Keratinocyte (primary cell): ENCODE measurements around the gene SFMBT2. TPM values are rescaled to one million over a fixed set of nuclear protein-coding genes. Genes with fewer than 3 reads are reported as not detected.

Experiments
- DNase-seq: peaks from one replicate; pipeline ENCODE4 v3.0.0-alpha.2; 2011; ENCODE audit warnings: low read depth, missing footprints, low spot score
- FAIRE-seq: peaks from 2 replicates; lab custom pipeline; 2011; peaks lifted over from hg19 to GRCh38; lab: Jason Lieb, UNC
- H2AFZ ChIP-seq: 2 replicates; pipeline ENCODE4 v1.6.0; 2012; ENCODE audit warnings: low read length, control low read depth, inconsistent platforms; ENCODE audit not compliant: control insufficient read depth
- H3K27ac ChIP-seq: 2 replicates; pipeline ENCODE4 v1.5.1; 2011; ENCODE audit warnings: low read length; ENCODE audit not compliant: control insufficient read depth, insufficient read depth
- H3K27me3 ChIP-seq: 3 replicates; pipeline ENCODE4 v1.6.0; 2011; ENCODE audit warnings: low read length; ENCODE audit not compliant: control insufficient read depth, insufficient read depth; ENCODE audit errors: extremely low read depth
- H3K36me3 ChIP-seq, 2 experiments: 2 replicates in 1 of 2; 3 replicates in 1 of 2; pipeline ENCODE4 v1.5.1; 2011; ENCODE audit warnings: low read length in 2 of 2, mild to moderate bottlenecking in 1 of 2; ENCODE audit not compliant: control insufficient read depth in 2 of 2, insufficient read depth in 2 of 2; ENCODE audit errors: extremely low read depth in 1 of 2
- H3K4me1 ChIP-seq: 3 replicates; pipeline ENCODE4 v1.5.1; 2011; ENCODE audit warnings: low read length; ENCODE audit not compliant: control insufficient read depth, insufficient read depth; ENCODE audit errors: extremely low read depth
- H3K4me2 ChIP-seq: 3 replicates; pipeline ENCODE4 v1.6.0; 2011; ENCODE audit warnings: low read depth, low read length; ENCODE audit not compliant: control insufficient read depth, insufficient read depth; ENCODE audit errors: extremely low read depth
- H3K4me3 ChIP-seq, 3 experiments: fragments of 200-600 bp in 1 of 3; sonication (generic) in 1 of 3; 2 replicates in 2 of 3; 3 replicates in 1 of 3; pipeline ENCODE4 v1.5.1; 2011 to 2016; ENCODE audit warnings: low read length in 3 of 3, mild to moderate bottlenecking in 3 of 3, control low read depth in 2 of 3, inconsistent platforms in 1 of 3, low read depth in 1 of 3, mixed read lengths in 1 of 3, mixed run types in 1 of 3, moderate library complexity in 1 of 3; ENCODE audit not compliant: control insufficient read depth in 2 of 3, insufficient read depth in 2 of 3; ENCODE audit errors: extremely low read depth in 1 of 3
- H3K79me2 ChIP-seq: 2 replicates; pipeline ENCODE4 v1.6.0; 2012; ENCODE audit warnings: low read length; ENCODE audit not compliant: control insufficient read depth, insufficient read depth
- H3K9ac ChIP-seq: 3 replicates; pipeline ENCODE4 v1.6.0; 2011; ENCODE audit warnings: low read length; ENCODE audit not compliant: control insufficient read depth, insufficient read depth; ENCODE audit errors: extremely low read depth
- H3K9me1 ChIP-seq: 3 replicates; pipeline ENCODE4 v1.6.0; 2011; ENCODE audit warnings: low read length; ENCODE audit not compliant: control insufficient read depth, insufficient read depth; ENCODE audit errors: extremely low read depth
- H3K9me3 ChIP-seq: 2 replicates; pipeline ENCODE4 v1.5.1; 2012; ENCODE audit warnings: low read depth, low read length; ENCODE audit not compliant: control insufficient read depth
- H4K20me1 ChIP-seq: 3 replicates; pipeline ENCODE4 v1.6.0; 2011; ENCODE audit warnings: low read length; ENCODE audit not compliant: control insufficient read depth, insufficient read depth; ENCODE audit errors: extremely low read depth
- CTCF ChIP-seq, 3 experiments: IDR thresholded peaks in 1 of 3; conservative IDR thresholded peaks in 1 of 3; optimal IDR thresholded peaks in 1 of 3; 2 replicates in 2 of 3; 3 replicates in 1 of 3; pipeline versions ENCODE3 to v1.5.1; 2011; ENCODE audit warnings: low read length in 3 of 3, mild to moderate bottlenecking in 3 of 3, moderate library complexity in 2 of 3, control low read depth in 1 of 3, inconsistent platforms in 1 of 3; ENCODE audit not compliant: insufficient read depth in 2 of 3; ENCODE audit errors: extremely low read depth in 1 of 3
- EZH2 ChIP-seq: IDR thresholded peaks from one replicate; pipeline ENCODE4 v1.6.1; 2012; ENCODE audit warnings: inconsistent platforms, mild to moderate bottlenecking, low read length, moderate library complexity
- dilution Hi-C: fragments of 300-500 bp; cut with MboI; formaldehyde crosslinking; loops from one replicate; pipeline ENCODE4 v1.7.0; 2020; ENCODE audit warnings: low sequenced_read_pairs; ENCODE audit not compliant: extremely low pct_ligation_motif_present
- polyA plus RNA-seq, 5 experiments: library from polyadenylated mRNA; depleted of rRNA in 3 of 5; stranded (reverse) in 3 of 5; stranded (forward) in 1 of 5; unstranded in 1 of 5; fragments of >200 nt; gene quantifications; 1 replicate in 1 of 5; 2 replicates in 3 of 5; 3 replicates in 1 of 5; pipeline versions ENCODE4 v1.2.1 to v1.2.3, GENCODE V29; 2011 to 2012; ENCODE audit warnings: missing spikeins in 2 of 5, low read depth in 1 of 5, low replicate concordance in 1 of 5

Gene SFMBT2
- polyA plus RNA-seq, 1 donor (not counting 4 experiments of a cell fraction or from before 2014, with no cell fraction given): 0.71 TPM

- H3K4me2 ChIP-seq: no peak overlapping the region
- no peak for TF ChIP-seq EZH2
- no peak for TF ChIP-seq CTCF (optimal IDR thresholded peaks at IDR 0.05 in 1 of 3, IDR thresholded peaks at IDR 0.05 in 1 of 3, conservative IDR thresholded peaks at IDR 0.05 in 1 of 3; ENCODE audit: extremely low read depth in 1 of 3, insufficient read depth in 2 of 3, low read length in 3 of 3)
- H3K27me3 ChIP-seq: no peaks in the 10 kb centered on the region
- H3K9me1 ChIP-seq: no peaks in the 10 kb centered on the region
- H3K9me3 ChIP-seq: no peaks in the 10 kb centered on the region
- no peaks in the 10 kb centered on the region for H3K79me2 ChIP-seq
- H3K4me1 ChIP-seq: no peaks in the 10 kb centered on the region
- no peak for FAIRE-seq
- DNase-seq: no peak
- no peaks in the 10 kb centered on the region for H3K36me3 ChIP-seq
- dilution Hi-C loops: no loop called here
- no peak overlapping the region for H3K9ac ChIP-seq
- no peaks in the 10 kb centered on the region for H4K20me1 ChIP-seq
- H3K4me3 ChIP-seq: no peak overlapping the region
- no peak overlapping the region for H2AFZ ChIP-seq
- no peak overlapping the region for H3K27ac ChIP-seq
These were observed 275.6 kb downstream of the SFMBT2 start for GRCh38 chr10:7135188-7135587.

GRCh38 chr10:7134448-7134847 lies 276.4 kb downstream of the SFMBT2 start:
- TF ChIP-seq EZH2 (no peak), CTCF (optimal IDR thresholded peaks at IDR 0.05 in 1 of 3, IDR thresholded peaks at IDR 0.05 in 1 of 3, conservative IDR thresholded peaks at IDR 0.05 in 1 of 3; ENCODE audit: extremely low read depth in 1 of 3, insufficient read depth in 2 of 3, low read length in 3 of 3) (no peak)
- FAIRE-seq: no peak

More at GRCh38 chr10:7134448-7134847, 276.4 kb downstream of the SFMBT2 start:
- no peak for DNase-seq
- dilution Hi-C loops: no loop called here
- H3K27me3 ChIP-seq: peaks cover 3% of the 10 kb centered on the region
- no peak overlapping the region for H3K9ac ChIP-seq
- no peak overlapping the region for H3K27ac ChIP-seq
- no peak overlapping the region for H3K4me2 ChIP-seq
- H3K9me3 ChIP-seq: no peaks in the 10 kb centered on the region
- no peaks in the 10 kb centered on the region for H3K36me3 ChIP-seq
- H3K4me3 ChIP-seq: no peak overlapping the region
- H4K20me1 ChIP-seq: no peaks in the 10 kb centered on the region
- H3K4me1 ChIP-seq: no peaks in the 10 kb centered on the region
- H3K79me2 ChIP-seq: no peaks in the 10 kb centered on the region
- H2AFZ ChIP-seq: no peak overlapping the region
- H3K9me1 ChIP-seq: no peaks in the 10 kb centered on the region
